GM21390 (cell line): ENCODE data around the gene ANAPC7.
"Not testable (repeated sequence)": the region's sequence is repeated elsewhere in the genome, so short reads cannot be mapped to it uniquely, and the experiment has no call there.

Experiments
- ATAC-seq: cut with Tn5 transposase; IDR thresholded peaks from one replicate; pipeline ENCODE4 v1.9.1; 2021; ENCODE audit not compliant: unreplicated experiment

The ANAPC7 gene

DNA sequence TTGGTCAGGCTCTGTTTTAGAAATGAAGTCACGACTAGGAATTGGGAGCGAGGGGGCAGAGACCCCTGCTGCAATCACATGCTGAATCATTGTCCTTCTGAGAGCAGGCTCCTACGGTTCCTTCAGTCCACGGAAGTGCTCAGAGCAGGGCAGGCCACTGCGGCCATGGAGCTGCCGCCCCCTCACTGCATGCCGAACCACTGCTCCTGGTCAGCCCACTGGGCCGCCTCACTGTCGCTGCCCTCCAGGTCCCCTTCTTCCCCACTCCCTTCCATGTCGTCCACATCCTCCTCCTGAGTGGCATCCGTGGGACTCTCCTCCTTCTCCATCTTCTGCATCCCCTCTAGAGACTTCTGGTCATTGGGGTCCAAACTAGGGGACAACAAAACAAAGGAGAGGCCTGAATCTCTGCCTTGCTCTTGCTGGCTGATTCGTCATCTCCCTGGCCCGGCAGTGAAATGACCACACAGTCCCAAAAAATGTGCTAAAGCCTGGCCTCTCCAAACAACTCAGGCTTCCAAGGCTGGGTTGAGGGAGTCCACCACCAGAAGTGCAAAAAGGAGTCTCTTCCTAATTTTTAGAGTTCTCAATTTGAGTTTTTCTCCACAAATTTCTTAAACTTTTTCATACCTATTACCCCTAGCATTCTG, 29.4 kb downstream of the ANAPC7 start:
- no peak for ATAC-seq

DNA sequence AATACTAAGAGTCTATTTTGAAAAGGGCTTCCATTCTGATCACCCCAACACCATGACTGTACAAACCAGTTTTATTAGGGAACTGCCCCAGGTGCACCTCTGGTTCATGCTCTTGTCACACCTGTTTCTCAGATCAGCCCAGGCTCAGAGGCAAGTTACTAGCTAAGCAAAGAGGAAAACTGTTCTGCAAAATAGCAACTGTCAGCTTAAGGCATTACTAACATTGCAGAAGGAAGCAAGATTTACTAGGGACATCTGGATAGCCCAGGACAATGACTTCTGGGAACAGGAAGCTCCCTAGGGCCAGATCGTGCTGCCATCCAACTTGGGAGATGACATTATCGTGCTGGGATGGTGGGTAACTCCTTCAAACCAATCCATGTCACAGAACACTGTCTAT, 30.1 kb downstream of the ANAPC7 start:
- ATAC-seq: no peak

GRCh38 chr12:110373025-110373424, 30.5 kb downstream of the ANAPC7 start:
- no peak for ATAC-seq

DNA sequence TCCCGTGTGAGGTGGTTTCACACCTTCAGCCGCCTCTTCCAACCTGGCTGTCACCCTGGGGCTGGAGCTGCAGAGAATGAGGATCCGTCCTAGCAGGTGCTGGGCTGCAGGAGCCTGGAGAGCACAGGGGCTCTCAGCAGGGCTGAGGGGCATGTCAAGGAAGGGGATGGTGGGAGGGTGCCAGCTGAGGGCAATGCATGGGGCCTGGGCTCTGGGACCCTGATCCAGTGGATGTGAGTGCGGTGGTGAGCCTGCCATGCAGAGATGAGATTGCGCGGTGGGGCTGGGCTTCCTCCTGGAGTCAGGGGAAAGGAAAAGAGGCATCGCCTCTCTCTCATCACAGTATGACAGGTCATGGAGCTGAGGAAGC, 31.5 kb downstream of the ANAPC7 start:
- no peak for ATAC-seq

GRCh38 chr12:110371408-110372055, 32.0 kb downstream of the ANAPC7 start:
- peak; percentile 51 for ATAC-seq

- no peak for ATAC-seq
These were observed 32.7 kb downstream of the ANAPC7 start for GRCh38 chr12:110370732-110371231.

DNA sequence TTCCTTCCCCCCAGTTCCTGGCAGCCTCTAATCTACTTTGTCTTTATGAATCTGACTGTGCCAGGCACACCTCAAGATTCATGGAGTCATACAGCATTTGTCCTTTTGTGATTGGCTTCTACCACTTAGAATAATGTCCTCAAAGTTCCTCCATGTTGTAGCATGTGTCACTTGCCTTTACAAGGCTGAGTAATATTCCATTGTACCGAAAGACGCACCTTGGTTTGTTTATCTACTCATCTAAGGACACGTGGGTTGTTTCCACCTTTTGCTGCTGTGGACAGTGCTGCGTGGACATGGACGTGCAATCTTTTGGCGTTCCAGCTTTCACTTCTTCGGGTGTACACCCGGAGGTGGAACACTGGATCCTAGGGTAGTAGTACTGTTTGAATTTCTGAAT, 33.5 kb downstream of the ANAPC7 start:
- no peak for ATAC-seq

DNA sequence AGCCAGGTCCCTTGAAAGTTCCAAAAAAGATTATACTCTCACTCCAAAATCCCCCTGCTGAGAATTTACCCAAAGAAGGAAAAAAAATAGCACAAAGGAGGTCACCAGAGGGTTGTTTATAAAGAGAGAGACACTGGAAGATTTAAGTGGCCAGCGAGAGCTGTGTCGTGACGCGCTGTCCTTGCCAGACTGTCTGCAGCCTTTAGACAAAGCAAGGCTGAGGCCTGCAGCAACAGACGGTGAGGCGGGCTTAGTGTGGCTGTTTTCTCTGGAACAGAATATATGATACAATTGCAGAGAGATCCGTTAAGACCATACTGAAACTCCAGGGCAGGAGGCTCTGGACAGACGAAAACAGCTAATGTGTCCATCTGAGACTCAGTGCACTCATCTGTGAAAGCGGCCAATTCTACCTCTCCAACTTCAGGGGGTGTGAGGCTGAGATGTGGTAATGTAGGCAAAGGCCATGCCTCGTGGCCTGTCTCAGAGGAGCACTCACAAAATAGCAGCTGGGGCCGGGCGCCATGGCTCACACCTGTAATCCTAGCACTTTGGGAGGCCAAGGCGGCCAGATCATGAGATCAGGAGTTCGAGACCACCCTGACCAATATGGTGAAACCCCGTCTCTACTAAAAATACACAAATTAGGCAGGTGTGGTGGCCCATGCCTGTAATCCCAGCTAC, 36.2 kb downstream of the ANAPC7 start:
- no peak for ATAC-seq

- no peak for ATAC-seq
These were observed 37.0 kb downstream of the ANAPC7 start for GRCh38 chr12:110366321-110367142.

DNA sequence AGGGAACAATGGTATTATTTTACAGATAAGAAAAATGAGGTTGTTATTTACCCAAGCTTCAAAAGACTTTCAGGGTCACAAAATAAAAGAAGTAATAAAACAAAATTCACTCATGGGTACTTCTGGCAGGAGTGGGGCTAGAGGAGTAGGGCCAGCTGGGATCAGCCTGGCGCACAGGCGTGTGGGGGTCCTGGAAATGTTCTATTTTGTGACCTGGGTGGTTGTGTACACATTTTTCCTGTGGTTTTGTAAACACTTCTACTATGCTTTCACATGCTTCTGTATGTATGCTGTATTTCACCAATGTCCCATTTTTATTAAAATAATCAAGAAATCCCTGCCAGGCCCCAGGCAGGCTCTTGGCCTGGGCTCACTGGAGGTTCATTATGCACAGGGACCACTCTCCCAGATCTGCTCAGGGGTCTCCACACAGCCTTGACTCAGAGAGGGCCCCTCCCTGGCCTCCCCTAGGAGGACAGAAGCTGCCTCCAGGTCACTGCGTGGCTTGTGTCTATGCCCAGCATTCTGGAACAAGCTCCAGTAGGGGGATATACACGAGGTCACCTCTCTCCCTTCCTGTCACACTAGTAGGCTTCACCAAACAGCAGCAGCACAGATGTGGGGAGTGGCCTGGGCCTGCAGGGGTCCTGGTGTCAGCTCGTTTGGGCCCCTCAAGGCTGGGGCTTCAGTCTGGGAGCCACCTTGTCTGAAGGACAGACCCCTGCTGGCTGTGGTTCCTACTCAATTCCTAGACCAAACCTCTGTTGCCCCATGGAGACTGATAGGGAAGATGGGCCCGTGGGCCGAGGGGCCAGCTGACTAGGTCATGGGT, 37.8 kb downstream of the ANAPC7 start:
- no peak for ATAC-seq

- ATAC-seq: no peak
These were observed 42.3 kb downstream of the ANAPC7 start for GRCh38 chr12:110361216-110361615.

- ATAC-seq: not testable (repeated sequence)
These were observed 45.0 kb downstream of the ANAPC7 start for GRCh38 chr12:110358384-110359097.

- ATAC-seq: no peak
These were observed 48.4 kb downstream of the ANAPC7 start for GRCh38 chr12:110355073-110355472.

- ATAC-seq: no peak
These were observed 49.2 kb downstream of the ANAPC7 start for GRCh38 chr12:110354172-110354780.

DNA sequence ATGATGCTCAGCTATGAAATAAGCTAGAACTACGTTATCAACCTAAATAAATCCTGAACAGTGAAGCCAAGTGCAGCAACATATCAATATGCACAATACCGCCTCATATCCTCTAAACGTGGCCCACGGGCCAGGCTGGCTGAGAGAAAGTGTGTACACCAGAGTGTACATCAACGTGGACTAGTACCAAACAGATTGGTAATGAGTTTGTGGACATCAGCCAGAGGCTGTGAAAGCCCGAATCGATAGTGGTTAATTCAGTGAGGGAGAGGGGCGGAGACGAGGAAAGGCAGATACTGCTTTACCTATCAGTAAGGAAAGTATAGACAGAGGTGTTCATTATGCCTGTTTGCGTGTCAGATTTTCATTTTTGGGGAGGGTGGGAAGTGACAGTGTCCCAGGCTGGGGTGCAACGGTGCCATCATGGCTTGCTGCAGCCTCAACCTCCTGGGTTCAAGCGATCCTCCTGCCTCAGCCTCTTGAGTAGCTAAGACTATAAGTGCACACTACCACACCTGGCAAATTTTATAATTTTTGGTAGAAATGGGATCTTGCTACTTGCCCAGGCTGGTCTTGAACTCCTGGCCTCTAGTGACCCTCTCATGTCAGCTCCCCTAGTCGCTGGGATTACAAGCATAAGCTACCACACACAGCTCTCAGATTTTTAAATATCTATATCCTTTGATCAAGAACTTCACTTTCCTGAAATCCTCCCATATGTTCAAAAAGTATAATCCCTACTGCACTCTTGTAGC, 50.1 kb downstream of the ANAPC7 start:
- no peak for ATAC-seq

DNA sequence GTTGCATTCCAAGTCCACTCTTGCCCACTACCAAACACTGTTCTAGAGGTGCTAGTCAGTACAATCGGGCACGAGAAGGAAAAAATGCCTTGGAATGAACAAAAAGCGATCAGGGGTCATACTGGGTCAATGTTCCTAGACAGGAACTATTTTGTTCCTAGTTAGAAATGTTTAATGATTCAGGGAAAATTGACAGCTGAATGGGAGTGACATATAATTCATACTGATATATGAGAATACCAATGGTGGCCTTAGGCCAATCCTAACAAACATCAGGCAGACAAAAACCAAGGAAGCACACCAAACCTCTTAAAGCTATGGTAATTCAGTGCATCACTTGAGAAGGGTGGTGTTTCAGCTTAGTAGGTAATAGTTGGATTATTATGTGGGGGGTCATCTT, 51.1 kb downstream of the ANAPC7 start:
- ATAC-seq: no peak

- ATAC-seq: no peak
These were observed 52.4 kb downstream of the ANAPC7 start for GRCh38 chr12:110351119-110351518.

- no peak for ATAC-seq
These were observed 53.9 kb downstream of the ANAPC7 start for GRCh38 chr12:110349514-110350151.
